NCI-H2107 (cell line): ENCODE measurements around the gene CNIH3.

Experiments
- DNase-seq: peaks from one replicate; lab custom pipeline; 2025; lab: John Stamatoyannopoulos, UW

Gene CNIH3

DNA sequence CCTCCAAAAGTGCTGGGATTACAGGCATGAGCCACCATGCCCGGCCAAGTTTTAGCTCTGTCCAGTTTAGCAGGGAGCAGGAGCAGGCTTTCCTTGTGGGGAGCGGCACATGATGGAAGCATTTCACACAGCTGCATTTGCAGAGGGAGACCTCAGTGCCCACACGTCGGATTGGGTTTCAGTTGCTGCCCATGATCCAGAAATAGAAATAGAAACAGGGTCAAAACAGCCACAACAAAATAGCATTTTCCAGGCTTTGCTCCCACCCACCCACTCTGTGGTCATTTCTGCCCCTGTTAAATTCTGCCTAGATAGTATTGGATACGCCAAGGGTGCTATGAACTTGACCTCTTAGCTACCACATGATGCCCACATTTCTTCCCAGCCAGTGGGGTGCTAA lies 128.4 kb downstream of the CNIH3 start:
- no peak for DNase-seq

DNA sequence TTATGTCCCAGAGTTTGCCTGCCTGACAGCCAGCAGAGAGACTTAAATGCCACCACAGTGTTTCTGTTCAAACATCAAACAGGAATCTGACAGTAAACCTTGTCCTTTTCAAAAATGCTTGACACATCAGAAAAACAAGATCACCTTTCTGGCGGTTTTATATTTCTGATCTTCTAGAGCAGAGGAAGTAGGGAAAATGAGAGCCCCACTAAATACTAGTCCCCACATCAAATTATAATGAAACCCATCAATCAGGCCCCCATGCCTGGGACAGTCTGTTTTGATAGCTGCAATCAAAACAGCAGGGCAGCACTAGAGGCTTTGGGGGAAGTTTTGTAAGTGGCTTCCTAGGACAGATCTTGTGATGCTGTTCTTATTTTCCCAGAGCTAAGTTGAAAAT lies 129.3 kb downstream of the CNIH3 start:
- DNase-seq, result no peak

DNA sequence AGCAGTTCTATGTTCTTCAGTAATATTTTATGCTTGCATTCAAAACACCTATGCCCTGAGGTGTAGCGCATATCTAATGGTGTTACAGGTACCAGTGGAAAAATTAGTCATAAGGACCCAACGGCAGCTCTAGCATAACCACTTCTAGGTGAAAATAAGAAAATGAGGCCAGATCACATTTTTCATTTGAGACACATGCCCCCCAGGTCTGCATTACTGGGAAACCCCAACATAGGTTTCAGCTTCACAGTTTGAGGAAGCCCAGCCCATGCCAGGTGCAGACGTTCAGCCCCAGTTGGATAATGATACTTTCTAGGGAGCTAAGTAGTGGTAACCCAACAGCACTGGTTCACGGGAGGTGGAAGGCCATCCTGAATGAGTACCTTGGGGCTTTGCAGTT lies 129.8 kb downstream of the CNIH3 start:
- DNase-seq, result no peak

DNA sequence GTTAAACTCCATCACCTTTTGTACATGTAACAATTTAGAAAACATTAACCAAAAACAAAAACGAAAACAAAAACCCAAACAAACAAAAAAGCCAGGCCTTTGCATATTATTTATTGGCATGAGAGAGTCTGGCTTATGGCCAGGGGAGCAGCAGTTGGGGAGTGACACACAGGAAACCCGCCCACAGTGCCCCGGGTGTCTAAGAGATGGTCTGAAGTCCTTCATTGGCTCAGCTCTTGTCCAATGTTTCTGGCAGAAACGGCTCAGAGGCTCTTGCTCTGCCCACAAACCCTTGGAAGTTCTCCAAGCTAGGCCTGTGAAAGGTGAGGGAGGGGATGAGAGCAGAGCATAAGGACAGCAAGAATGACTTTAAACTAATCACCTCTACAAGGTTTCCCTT lies 131.5 kb downstream of the CNIH3 start:
- no peak for DNase-seq

DNA sequence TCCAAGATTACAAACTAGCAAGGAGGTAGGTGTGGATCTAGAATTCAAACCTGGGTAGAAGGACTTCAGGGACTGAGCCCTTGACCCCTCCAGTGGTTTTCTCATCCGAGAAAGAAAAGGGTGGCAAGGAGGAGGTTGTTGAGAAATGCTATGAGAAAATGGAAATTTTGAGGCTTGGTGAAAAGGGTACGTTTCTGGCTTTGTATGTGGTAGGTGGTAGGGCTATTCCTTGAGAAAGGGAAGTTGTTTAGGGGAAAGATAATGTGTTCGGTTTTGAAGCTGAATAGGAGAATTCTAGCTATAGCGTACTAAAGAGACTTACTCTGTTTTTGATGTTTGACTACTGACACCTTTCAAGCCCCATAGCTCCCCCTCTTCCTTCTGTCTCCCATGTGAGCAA lies 133.8 kb downstream of the CNIH3 start:
- no peak for DNase-seq

DNA sequence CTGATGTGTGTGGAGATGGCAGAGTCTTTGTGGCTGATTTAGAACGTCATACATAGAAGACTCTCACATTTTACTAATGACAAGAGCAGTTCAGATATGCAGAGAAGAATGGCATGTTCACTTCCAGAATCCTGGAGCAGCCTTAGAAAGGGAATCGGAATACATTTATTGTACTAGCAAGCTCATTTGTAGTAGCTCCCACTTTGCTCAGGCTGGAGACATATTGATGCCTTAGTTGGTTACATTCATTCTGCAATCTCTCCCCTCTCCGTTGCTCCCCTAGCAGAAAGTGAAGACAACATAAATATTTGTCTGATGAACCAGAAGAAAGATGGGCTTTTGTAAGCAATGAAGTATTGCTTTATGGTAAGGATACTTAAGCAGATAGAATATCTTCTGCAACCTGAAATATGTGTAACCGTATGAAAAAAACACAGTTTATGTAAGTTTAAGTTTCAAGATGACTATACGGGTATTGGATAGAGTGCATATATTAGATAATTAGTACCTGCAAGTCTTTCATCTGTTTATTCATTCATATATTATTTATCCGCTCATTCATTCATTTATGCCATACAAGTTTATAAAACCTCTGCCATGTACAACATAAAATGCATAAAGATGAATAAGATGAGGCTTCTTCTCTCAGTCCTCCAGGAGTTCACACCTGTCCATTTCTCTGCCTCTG lies 135.7 kb downstream of the CNIH3 start:
- no peak for DNase-seq

DNA sequence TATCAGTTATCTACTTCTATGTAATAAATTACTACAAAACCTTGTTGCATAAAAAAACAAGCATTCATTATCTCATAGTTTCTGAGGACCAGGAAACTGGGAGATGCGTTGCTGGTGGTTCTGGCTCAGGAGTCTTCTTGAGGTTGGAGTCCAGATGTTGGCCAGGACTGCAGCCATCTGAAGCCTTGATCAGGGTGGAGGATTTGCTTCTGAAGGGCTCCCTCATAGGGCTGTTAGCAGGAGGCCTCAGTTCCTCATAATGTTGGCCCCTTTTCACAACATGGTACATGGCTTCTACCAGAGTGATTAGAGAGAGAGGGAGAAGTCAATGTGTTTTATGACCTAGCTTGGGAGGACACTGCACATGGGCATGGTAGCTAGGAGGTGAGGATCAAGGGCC lies 137.4 kb downstream of the CNIH3 start:
- no peak for DNase-seq

DNA sequence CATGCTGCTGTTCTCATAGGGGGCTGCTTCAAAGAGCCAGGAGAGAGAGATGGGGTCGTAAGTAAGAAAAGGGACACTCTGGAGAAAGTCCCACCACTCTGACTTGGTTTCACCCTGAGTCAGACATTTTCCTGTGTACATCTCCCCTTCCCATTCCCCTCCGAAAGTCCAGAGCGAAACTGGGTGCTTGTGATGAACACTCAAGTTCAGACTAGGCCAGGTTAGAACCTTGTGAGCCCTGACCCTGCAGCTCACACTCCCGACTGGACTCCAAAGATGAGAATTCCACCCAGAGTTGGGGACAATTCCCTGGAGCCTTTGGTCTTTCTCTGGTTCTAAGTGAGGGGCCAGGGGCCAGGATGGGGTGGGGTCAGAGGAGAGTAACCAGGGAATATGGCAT lies 139.5 kb downstream of the CNIH3 start:
- DNase-seq, result no peak

DNA sequence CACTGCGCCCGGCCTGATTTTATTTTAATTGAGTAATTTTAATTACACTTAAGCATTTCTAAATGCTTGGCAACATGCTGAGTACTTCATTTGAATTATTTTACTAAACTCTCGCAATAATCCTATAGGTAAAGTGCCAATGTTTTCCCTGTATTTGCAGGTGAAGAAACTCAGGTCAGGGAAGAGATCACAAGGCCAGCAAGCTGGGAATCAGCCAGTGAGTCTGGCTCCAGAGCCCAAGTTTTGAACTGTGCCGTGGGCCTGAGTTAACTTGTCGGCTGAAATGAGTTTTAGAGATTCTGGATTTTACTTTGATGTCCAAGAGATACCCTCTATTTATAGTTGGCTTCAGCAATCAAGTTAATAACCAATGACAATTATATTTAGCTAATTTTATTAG lies 141.4 kb downstream of the CNIH3 start:
- DNase-seq, result no peak

DNA sequence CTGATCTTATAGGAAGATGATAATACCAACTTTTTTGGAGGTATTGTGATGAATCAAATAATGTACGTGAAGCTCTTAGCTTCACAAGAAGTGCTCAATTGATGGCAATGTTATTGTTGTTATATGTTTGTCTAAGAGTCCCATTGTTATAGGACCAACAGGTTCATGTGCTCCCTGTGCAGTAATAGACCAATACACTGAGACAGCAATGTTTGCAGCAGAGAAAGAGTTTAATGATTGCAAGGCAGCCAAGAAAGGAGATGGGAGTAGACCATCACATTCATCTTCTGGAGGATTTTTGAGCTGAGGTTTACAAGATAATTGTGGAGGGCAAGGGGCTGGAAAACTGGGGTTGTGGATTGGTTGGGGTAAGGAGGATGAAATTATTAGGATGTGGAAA lies 143.0 kb downstream of the CNIH3 start:
- no peak for DNase-seq

DNA sequence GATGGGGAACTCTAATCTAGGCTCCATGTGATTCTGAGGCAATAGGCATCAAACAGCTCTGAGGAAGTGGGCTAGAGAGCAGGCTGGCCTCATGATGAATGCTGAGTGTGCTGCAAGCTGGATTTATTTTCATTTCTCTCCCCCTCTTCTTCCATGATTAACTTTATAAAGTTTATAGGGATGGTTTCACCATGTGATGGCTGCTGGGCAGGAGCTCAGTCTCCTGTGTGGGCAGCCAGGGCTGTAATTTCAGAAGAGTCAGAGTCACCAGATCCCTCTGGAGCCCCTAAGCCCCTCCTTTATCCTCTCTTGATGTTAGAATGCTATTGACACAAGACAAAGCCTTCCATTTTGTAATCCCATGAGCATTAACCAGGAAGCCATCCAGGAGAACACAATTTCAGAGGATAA lies 143.6 kb downstream of the CNIH3 start:
- no peak for DNase-seq

DNA sequence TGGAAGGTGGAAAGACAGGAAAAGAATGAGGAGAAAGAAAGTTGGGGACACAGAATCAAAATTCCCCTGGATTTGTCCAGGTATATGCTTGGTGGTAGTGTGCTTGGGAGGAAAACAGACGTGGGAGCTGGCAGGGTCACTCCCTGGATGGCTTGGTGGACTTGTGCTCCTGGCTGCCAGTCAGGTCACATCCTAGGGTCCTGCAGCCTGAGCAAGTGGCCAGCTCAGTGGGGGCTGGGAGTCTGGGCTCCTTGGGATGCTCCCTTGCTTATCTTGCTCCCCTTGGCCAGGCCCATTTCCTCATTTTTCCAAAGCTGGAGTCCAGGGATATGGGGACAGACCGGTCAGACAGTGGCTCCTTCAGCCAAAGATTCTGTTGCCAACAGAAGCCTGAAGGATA lies 144.0 kb downstream of the CNIH3 start:
- no peak for DNase-seq

DNA sequence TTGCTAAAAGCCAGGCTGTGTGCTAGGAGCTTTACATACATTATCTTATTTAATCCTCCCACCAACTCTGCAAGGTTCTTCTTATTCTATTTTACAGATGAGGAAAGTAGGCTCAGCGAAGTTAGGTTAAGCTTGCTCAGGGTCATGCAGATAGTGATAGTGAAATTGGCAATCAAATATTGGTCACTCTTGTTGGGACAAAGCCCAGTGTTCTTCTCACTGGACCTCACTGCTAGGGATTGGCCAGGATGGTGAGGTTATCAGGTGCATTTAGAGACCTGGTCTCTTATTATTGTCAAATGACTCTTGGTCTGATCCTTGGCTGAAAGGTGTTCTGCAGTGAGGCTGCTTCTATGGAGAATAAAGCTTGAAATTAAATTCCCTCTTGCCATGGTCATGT lies 145.1 kb downstream of the CNIH3 start:
- DNase-seq, result no peak

DNA sequence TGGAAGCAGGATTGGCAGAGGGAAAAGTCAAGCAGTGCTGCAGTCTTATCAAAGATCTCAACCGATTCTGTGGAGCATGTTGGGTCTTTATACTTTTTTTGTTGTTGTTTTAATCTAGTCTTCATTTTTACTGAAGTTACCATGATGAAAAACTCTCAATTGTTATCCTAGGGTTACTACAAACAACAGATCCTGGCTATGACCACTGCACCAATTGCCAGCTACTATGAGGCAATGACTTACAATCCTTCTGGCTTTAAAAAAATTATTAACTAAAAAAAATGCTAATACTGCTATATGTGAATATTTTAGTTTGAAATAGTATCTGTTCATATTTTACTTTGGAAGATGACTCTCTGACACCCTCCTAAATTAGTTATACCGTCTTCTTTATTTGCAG lies 145.9 kb downstream of the CNIH3 start:
- DNase-seq, result no peak

DNA sequence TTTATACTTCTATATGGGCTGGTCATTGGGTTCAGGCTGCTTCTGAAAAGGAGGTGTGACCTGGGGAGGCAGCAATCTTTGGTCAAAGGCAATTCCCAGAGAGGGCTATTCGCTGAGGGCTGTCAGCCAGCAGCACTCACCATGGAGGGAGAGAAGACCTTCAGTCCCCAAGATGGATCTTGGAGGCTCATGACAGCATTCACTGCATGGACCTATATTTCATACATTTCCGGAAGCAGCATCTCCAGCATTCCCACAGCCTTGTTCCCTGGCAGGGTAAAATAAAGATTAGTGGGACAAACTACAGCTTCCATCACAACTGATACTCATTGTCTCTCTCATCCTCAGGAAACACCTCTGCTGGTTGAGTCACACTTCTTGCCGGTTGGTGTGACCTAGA lies 146.6 kb downstream of the CNIH3 start:
- no peak for DNase-seq

DNA sequence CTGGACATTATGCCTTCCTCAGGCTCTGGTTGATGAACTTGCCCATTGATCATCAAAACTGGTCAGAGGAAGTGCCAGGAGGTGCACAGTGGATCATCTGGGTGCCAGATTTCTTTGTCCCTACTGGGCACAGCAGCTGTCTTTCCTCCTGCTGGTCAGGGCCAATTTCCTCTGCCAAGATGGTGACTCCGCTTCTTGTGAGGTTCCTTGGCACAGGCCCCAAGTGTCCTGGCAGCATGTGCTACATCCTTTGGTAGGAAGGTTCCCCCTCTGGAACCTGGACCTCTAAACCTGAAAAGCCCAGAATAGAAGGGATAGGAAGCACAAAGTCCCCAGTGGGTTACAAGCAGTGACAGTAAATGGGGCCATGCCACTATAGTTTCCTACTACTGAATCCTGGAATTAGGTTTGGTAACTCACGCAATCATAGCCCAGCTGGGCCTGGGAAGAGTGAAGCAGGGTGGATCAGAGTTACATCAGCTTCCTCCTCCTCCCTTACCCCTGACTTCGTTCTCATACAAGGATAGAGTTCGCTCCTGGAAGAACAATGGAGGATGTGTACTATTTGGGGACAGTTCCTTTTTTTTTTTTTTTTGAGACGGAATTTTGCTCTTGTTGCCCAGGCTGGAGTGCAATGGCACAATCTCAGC lies 147.1 kb downstream of the CNIH3 start:
- no peak for DNase-seq

DNA sequence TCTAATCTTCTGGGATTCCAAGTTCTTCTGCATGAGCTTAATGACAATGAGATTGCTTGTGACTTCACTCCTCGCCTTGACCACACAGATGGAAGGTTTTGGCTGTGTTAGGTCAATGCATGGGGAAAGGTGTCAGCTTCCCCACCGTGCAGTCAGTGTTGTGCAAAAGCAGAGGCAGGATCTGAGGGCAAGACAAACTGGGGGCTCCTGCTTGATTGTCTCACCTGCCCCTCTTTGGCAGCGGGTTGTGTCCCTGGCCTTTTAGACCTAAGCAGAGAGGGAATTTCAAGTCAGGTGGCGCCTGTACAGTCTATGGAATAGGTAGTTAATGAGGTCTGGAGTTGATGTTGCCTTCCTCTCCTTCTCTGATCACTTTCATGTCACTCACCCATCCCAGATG lies 150.1 kb downstream of the CNIH3 start:
- DNase-seq, result no peak

DNA sequence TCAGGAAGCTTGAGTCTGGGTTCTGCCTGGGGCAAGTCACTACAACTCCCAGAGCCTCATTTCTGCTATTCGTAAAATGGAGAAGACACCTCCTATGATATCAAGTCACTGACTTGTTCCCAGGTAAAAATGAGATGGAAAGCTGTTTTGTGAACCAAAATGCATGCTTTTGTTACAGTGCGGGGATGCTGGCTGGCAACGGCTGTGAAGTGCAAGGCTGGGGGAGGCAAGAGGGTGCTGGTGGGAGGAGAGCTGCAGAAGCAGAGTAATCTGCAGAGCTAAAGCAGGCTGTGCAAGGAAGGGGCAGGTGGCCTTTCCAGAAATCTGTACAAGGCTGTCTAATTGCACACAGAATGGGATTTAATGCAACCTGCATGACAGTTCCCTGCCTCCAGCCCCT lies 150.9 kb downstream of the CNIH3 start:
- no peak for DNase-seq

DNA sequence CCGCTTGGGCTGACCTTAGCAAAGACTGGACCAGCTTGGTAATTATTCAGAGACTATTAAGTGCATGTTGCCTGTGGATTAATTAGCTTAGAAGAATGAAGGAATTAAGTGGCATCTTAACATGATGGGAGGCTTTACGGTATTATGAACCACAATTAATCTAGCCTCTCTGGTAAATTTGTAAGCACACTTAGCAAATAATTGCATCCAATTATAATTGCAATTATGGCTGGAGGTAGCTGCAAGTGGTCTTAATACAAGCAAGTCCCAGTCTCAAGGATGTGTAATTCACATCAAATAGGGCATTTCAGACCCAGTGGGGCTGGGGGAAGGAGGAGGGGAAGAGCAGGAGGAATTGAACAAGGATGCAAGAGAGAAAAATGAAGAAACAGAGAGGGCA lies 151.6 kb downstream of the CNIH3 start:
- DNase-seq, result no peak

DNA sequence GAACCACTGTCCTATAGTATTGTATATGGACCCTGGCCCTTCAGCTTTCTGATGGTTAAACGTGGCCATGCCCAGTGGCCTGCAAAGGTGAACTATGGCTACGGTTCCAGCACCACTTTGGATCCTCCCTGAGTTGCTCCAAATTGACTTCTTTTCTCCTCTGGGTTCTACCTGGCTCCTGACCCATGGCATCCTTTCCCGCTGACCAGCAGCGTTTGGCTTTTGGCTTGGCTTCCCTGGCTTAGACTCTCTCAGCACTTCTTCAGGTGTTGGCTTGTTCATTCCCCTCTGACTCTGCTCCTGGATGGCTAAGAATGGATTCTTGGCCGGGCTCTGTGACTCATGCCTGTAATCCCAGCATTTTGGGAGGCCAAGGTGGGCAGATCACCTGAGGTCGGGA lies 152.9 kb downstream of the CNIH3 start:
- DNase-seq, result no peak

DNA sequence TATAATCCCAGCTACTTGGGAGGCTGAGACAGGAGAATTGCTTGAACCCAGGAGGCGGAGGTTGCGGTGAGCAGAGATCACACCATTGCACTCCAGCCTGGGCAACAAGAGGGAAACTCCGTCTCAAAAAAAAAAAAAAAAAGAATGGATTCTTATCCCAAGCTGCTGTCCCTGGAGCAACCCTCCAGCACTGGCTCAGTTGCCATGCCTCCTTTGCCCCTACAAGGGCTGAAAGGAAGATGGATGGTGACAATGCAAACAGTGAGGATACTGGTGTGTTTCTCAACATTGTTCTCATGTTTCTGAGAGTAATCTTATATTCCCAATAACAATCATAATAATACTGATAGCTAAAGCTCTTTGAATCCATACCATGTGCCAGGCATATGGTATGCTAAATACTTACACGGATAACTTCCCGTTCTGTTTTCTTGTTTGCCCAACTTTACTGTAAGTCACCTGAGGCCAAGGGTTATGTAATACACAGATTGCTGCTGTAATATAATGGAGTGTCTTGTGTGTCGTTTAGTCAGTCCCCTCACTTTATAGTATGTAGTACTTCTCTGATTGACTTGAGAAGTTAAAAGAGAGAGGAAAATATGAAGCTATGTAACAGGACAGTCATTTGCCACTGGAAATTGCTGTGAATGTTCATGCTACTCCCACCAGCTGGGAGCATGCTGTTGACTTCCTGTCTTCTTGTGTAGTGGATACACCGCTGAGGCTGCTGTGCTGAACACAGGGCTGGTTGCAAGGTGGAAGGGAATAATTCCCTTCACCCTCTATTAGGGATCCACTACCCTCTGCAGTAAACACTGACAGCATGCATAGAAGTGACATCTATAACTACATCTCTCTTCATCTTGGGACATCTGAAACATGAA lies 153.6 kb downstream of the CNIH3 start:
- DNase-seq, result no peak

DNA sequence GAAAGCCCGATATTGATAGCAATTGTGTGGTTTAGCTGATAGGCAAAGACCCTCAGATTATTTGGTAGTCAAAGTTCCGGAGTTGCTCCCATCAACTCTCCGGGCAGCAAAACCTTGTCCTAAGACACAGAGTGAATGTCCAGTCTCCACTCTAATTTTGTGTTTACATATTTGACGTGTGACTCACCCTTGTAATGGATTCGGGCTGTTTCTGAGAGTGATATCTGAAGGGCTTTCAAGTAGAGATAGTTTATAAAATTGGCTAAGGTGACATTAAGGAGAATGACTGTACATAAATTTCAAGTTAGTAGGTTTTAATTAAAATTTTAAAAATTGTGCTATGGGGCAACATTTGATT lies 154.2 kb downstream of the CNIH3 start:
- DNase-seq, result no peak

DNA sequence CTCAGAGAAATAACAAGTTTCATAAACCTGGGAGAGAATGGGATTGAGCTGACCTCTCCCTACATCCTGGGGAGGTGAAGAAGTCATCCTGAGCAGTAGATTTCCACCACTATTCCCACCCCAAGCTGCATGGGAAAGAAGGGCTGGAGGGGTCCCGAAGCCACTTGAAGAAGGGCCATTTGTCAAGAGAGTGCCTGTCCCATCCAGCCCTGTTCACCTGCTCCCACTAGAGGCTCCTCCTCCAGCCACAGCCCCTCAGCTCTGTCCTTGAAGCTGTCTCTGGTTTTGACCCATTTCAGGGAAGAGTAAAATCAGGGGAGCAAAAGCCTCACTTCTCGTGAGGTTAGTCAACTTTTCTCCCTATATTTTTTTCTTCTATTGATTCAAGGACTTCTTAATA lies 157.5 kb downstream of the CNIH3 start:
- no peak for DNase-seq
